OCI-LY3 (cell line): Measurements from ENCODE around the gene ZPR1.

Source experiments
- H2AFZ ChIP-seq: fragments of 200-600, 300-600 bp; shearing (Covaris generic); 2 replicates; pipeline ENCODE4 v1.6.0; 2014; ENCODE audit warnings: antibody characterized with exemption, low read depth, low read length
- H3K27ac ChIP-seq: fragments of 200-600, 300-600 bp; sonication (generic); 2 replicates; pipeline ENCODE4 v1.5.1; 2014; ENCODE audit warnings: mild to moderate bottlenecking, low read length, moderate library complexity, mixed read lengths
- H3K27me3 ChIP-seq: fragments of 200-600, 300-600 bp; sonication (generic); 2 replicates; pipeline ENCODE4 v1.6.1; 2014; ENCODE audit warnings: low read depth, low read length, mixed read lengths
- H3K36me3 ChIP-seq: fragments of 200-600, 300-600 bp; sonication (generic); replicated peaks from 2 replicates; pipeline ENCODE3; 2014; ENCODE audit warnings: low read depth, low read length, mixed read lengths
- H3K4me1 ChIP-seq: fragments of 300-600, 200-600 bp; sonication (generic); 2 replicates; pipeline ENCODE4 v1.6.1; 2014; ENCODE audit warnings: low read length, mixed read lengths
- H3K4me2 ChIP-seq: fragments of 200-600, 300-600 bp; sonication (generic); 2 replicates; pipeline ENCODE4 v1.6.1; 2014; ENCODE audit warnings: low read length, mixed read lengths
- H3K4me3 ChIP-seq: fragments of 300-600, 200-600 bp; sonication (generic); 2 replicates; pipeline ENCODE4 v1.5.1; 2014; ENCODE audit warnings: antibody characterized with exemption, mild to moderate bottlenecking, low read length, moderate library complexity
- H3K79me2 ChIP-seq: fragments of 300-600, 200-600 bp; shearing (Covaris generic); 2 replicates; pipeline ENCODE4 v1.6.1; 2014; ENCODE audit warnings: mild to moderate bottlenecking, low read length, mixed read lengths
- H3K9ac ChIP-seq: fragments of 300-600, 200-600 bp; shearing (Covaris generic); 2 replicates; pipeline ENCODE4 v1.6.0; 2014; ENCODE audit warnings: mild to moderate bottlenecking, low read length, moderate library complexity
- H3K9me3 ChIP-seq: fragments of 200-600, 300-600 bp; shearing (Covaris generic); 2 replicates; pipeline ENCODE4 v1.6.1; 2014; ENCODE audit warnings: low read length, mixed read lengths; ENCODE audit not compliant: insufficient read depth
- H4K20me1 ChIP-seq: fragments of 200-600, 300-600 bp; sonication (generic); 2 replicates; pipeline ENCODE4 v1.6.1; 2016; ENCODE audit warnings: low read length, mixed read lengths; ENCODE audit not compliant: insufficient read depth
- EZH2phosphoT487 ChIP-seq: fragments of 200-600 bp; shearing (Covaris generic); IDR thresholded peaks from 2 replicates; pipeline ENCODE4 v1.6.1; 2018; ENCODE audit warnings: antibody characterized with exemption, mixed run types, low read depth
- TF ChIP-seq, protein P1 (sequence below): fragments of 200-600, 300-600 bp; sonication (generic); IDR thresholded peaks from 2 replicates; pipeline ENCODE4 v1.5.1; 2014; ENCODE audit warnings: antibody characterized with exemption, low read length, low read depth

The ZPR1 gene

GRCh38 chr11:116782728-116783127 lies 5.1 kb downstream of the ZPR1 start:
- TF ChIP-seq EZH2phosphoT487: no peak
- TF ChIP-seq, protein P1, sequence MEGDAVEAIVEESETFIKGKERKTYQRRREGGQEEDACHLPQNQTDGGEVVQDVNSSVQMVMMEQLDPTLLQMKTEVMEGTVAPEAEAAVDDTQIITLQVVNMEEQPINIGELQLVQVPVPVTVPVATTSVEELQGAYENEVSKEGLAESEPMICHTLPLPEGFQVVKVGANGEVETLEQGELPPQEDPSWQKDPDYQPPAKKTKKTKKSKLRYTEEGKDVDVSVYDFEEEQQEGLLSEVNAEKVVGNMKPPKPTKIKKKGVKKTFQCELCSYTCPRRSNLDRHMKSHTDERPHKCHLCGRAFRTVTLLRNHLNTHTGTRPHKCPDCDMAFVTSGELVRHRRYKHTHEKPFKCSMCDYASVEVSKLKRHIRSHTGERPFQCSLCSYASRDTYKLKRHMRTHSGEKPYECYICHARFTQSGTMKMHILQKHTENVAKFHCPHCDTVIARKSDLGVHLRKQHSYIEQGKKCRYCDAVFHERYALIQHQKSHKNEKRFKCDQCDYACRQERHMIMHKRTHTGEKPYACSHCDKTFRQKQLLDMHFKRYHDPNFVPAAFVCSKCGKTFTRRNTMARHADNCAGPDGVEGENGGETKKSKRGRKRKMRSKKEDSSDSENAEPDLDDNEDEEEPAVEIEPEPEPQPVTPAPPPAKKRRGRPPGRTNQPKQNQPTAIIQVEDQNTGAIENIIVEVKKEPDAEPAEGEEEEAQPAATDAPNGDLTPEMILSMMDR: no peak
- Histone ChIP-seq H3K4me3 (no peak overlapping the region), H2AFZ (no peak overlapping the region), H3K9me3 (no peaks in the 10 kb centered on the region), H3K9ac (no peak overlapping the region), H3K27ac (no peak overlapping the region), H3K36me3 (peaks cover 71% of the 10 kb centered on the region), H4K20me1 (no peaks in the 10 kb centered on the region), H3K4me2 (no peak overlapping the region), H3K4me1 (peaks cover 5% of the 10 kb centered on the region), H3K27me3 (no peaks in the 10 kb centered on the region), H3K79me2 (peaks cover 12% of the 10 kb centered on the region)

DNA sequence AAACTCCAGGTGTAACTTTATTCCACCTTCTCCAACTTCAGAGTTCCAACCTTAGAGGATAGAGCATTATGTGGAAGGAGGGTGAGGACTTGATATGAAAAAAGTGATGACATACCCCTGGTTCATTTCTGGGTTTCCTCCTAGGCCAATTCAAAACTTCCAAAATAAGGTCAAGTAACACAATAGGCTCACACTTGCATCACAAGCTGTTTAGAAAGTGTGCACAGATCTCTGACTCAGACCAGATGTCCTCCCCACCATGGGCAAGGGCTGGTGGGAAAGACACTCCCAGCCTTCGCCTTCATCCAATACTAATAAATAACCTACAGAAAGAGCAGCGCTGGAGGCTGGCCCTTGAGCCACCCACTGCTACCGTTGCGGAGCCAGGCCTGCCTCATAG lies 9.3 kb downstream of the ZPR1 start:
- Histone ChIP-seq H3K4me2 (no peak overlapping the region), H3K36me3 (peaks cover 57% of the 10 kb centered on the region), H3K9me3 (no peaks in the 10 kb centered on the region), H3K4me1 (peaks cover 8% of the 10 kb centered on the region), H3K27ac (no peak overlapping the region), H3K4me3 (no peak overlapping the region), H3K27me3 (no peaks in the 10 kb centered on the region), H3K79me2 (no peaks in the 10 kb centered on the region), H4K20me1 (no peaks in the 10 kb centered on the region; the same call in 1 of the 2 replicates), H3K9ac (no peak overlapping the region), H2AFZ (no peak overlapping the region)
- TF ChIP-seq, protein P1: no peak
- TF ChIP-seq EZH2phosphoT487: no peak

- Histone ChIP-seq H3K4me3 (no peak overlapping the region), H3K79me2 (peaks cover 7% of the 10 kb centered on the region), H3K4me1 (peaks cover 10% of the 10 kb centered on the region), H3K27me3 (no peaks in the 10 kb centered on the region), H4K20me1 (no peaks in the 10 kb centered on the region; the same call in 1 of the 2 replicates), H3K9me3 (no peaks in the 10 kb centered on the region), H2AFZ (no peak overlapping the region), H3K4me2 (no peak overlapping the region), H3K36me3 (peaks cover 43% of the 10 kb centered on the region), H3K27ac (no peak overlapping the region), H3K9ac (no peak overlapping the region)
- TF ChIP-seq EZH2phosphoT487: no peak
- TF ChIP-seq, protein P1: no peak
Measured at GRCh38 chr11:116777056-116777455, 10.8 kb downstream of the ZPR1 start.

DNA sequence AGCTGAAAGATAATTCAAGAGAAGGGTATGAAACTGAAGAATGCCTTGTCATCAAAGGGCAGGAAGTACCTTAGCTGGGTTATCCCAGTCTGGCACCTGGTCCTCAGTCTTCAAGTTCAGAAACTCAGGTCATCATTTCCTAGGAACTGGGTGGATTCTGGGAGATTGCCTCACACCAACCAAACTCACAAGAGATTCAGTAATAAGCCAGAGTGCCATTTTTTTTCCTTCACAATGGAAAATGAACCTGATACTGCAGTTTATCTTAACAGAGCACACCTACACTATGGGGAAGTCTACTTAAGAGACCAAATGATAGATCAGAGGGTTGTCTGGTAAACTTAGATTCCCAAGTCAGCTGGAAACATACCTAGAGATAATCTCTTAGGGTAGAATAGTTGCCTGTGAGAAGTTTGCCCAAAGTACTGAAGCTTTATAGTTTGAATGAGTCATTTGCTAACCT lies 11.3 kb downstream of the ZPR1 start:
- H3K4me2 ChIP-seq: no peak overlapping the region
- no peaks in the 10 kb centered on the region; the same call in 1 of the 2 replicates for H4K20me1 ChIP-seq
- H3K79me2 ChIP-seq: peaks cover 12% of the 10 kb centered on the region
- no peak overlapping the region for H3K4me3 ChIP-seq
- no peaks in the 10 kb centered on the region for H3K27me3 ChIP-seq
- H3K9me3 ChIP-seq: no peaks in the 10 kb centered on the region
- no peak for TF ChIP-seq EZH2phosphoT487
- TF ChIP-seq, protein P1: no peak
- H3K9ac ChIP-seq: no peak overlapping the region
- no peak overlapping the region for H2AFZ ChIP-seq
- peaks cover 41% of the 10 kb centered on the region for H3K36me3 ChIP-seq
- H3K27ac ChIP-seq: no peak overlapping the region
- H3K4me1 ChIP-seq: peaks cover 15% of the 10 kb centered on the region
